ENCODE data around the gene CDK16. TPM values are rescaled to one million over a fixed set of nuclear protein-coding genes. Genes with fewer than 3 reads are reported as not detected.

The CDK16 gene
- total RNA-seq, 1 donor from 2014 or later, result 59.2 TPM

GRCh38 chrX:47241201-47242011 is 22.9 kb downstream of the CDK16 start:
- ATAC-seq (no peak), DNase-seq (no peak)
- H3K27me3 ChIP-seq (ENCODE audit: low read depth), result no peaks in the 10 kb centered on the region
- peaks cover 49% of the 10 kb centered on the region for H3K36me3 ChIP-seq
- H3K4me3 ChIP-seq, result no peak overlapping the region
- no peaks in the 10 kb centered on the region for H3K9me3 ChIP-seq
- H3K4me1 ChIP-seq, result no peaks in the 10 kb centered on the region
- no peak overlapping the region for H3K27ac ChIP-seq
- no peak for TF ChIP-seq CTCF (IDR thresholded peaks at IDR 0.05)
- intact Hi-C loops (cut with DNase I), result no loop called here

DNA sequence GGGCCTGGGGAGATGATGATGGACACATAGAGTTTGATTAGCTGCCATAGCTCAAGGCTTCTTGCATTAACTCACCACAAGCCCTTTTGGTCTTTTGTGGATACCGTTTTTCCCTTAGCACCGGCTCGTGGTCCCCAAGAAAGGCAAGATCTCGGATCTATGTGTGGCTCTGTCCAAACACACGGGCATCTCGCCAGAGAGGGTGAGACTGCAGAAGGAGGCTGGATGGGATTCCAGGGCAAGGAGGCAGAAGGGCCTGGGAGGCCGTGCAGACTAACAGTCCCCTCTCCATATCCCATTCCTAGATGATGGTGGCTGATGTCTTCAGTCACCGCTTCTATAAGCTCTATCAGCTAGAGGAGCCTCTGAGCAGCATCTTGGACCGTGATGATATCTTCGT is 23.8 kb downstream of the CDK16 start:
- no peak for ATAC-seq
- no peak for DNase-seq
- no peak for TF ChIP-seq CTCF (IDR thresholded peaks at IDR 0.05)
- Histone ChIP-seq H3K9me3 (no peaks in the 10 kb centered on the region), H3K27me3 (ENCODE audit: low read depth) (no peaks in the 10 kb centered on the region), H3K27ac (no peak overlapping the region), H3K36me3 (peaks cover 54% of the 10 kb centered on the region), H3K4me3 (no peak overlapping the region), H3K4me1 (no peaks in the 10 kb centered on the region)
- intact Hi-C loops (cut with DNase I), result no loop called here

DNA sequence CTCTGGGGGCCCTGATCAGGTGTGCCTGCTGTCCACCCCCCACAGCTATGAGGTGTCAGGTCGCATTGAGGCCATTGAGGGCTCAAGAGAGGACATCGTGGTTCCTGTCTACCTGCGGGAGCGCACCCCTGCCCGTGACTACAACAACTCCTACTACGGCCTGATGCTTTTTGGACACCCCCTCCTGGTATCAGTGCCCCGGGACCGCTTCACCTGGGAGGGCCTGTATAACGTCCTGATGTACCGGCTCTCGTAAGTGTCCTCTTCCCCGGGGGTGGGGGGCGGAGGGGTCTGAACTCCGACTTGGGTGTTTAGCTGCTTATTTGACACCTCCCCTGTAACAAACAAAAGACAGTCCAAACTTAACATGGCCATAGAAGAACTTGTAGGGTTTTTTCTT is 24.9 kb downstream of the CDK16 start:
- no peak for TF ChIP-seq CTCF (IDR thresholded peaks at IDR 0.05)
- Histone ChIP-seq H3K27ac (no peak overlapping the region), H3K27me3 (ENCODE audit: low read depth) (no peaks in the 10 kb centered on the region), H3K4me1 (no peaks in the 10 kb centered on the region), H3K36me3 (peaks cover 58% of the 10 kb centered on the region), H3K9me3 (no peaks in the 10 kb centered on the region), H3K4me3 (no peak overlapping the region)
- ATAC-seq (no peak), DNase-seq (no peak)
- intact Hi-C loops (cut with DNase I), result no loop called here

DNA sequence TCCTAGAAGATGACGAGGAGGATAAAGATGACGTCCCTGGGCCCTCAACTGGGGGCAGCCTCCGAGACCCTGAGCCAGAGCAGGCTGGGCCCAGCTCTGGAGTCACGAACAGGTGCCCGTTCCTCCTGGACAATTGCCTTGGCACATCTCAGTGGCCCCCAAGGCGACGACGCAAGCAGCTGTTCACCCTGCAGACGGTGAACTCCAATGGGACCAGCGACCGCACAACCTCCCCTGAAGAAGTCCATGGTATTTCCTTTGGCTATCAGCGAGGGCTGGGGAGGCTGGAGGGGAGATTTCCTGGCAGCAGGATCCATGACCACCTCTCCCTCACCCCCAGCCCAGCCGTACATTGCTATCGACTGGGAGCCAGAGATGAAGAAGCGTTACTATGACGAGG is 26.2 kb downstream of the CDK16 start:
- H3K36me3 ChIP-seq, result peaks cover 58% of the 10 kb centered on the region
- no peaks in the 10 kb centered on the region for H3K9me3 ChIP-seq
- DNase-seq (no peak), ATAC-seq (no peak)
- intact Hi-C loops (cut with DNase I), result no loop called here
- no peak for TF ChIP-seq CTCF (IDR thresholded peaks at IDR 0.05)
- no peak overlapping the region for H3K4me3 ChIP-seq
- H3K4me1 ChIP-seq, result no peaks in the 10 kb centered on the region
- no peaks in the 10 kb centered on the region for H3K27me3 ChIP-seq (ENCODE audit: low read depth)
- H3K27ac ChIP-seq, result no peak overlapping the region

- intact Hi-C loops (cut with DNase I), result no loop called here
- no peaks in the 10 kb centered on the region for H3K27me3 ChIP-seq (ENCODE audit: low read depth)
- no peak for TF ChIP-seq CTCF (IDR thresholded peaks at IDR 0.05)
- ATAC-seq, result no peak
- H3K27ac ChIP-seq, result no peak overlapping the region
- no peak overlapping the region for H3K4me3 ChIP-seq
- no peak for DNase-seq
- no peaks in the 10 kb centered on the region for H3K4me1 ChIP-seq
- peaks cover 58% of the 10 kb centered on the region for H3K36me3 ChIP-seq
- H3K9me3 ChIP-seq, result no peaks in the 10 kb centered on the region
Observed at GRCh38 chrX:47245156-47245555, 26.7 kb downstream of the CDK16 start.
